AG20443 (cell line): Measurements from ENCODE around the gene CRISPLD2.

Experiments
- DNase-seq: peaks from one replicate; pipeline ENCODE4 v3.0.0; 2012; ENCODE audit warnings: low spot score, mixed read lengths

CRISPLD2 gene

GRCh38 chr16:84913315-84913714, 93.5 kb downstream of the CRISPLD2 start:
- DNase-seq, result no peak

- no peak for DNase-seq
Measured at GRCh38 chr16:84914273-84914672, 94.5 kb downstream of the CRISPLD2 start.

- no peak for DNase-seq
Measured at GRCh38 chr16:84916178-84916577, 96.4 kb downstream of the CRISPLD2 start.

GRCh38 chr16:84916850-84917249, 97.1 kb downstream of the CRISPLD2 start:
- no peak for DNase-seq

GRCh38 chr16:84917492-84917891, 97.7 kb downstream of the CRISPLD2 start:
- no peak for DNase-seq

GRCh38 chr16:84918006-84918909, 98.5 kb downstream of the CRISPLD2 start:
- no peak for DNase-seq

- no peak for DNase-seq
Measured at GRCh38 chr16:84919269-84919668, 99.5 kb downstream of the CRISPLD2 start.

- no peak for DNase-seq
Measured at GRCh38 chr16:84919708-84920107, 99.9 kb downstream of the CRISPLD2 start.

GRCh38 chr16:84920333-84920732, 100.5 kb downstream of the CRISPLD2 start:
- DNase-seq, result no peak

- DNase-seq, result no peak
Measured at GRCh38 chr16:84922351-84923120, 102.8 kb downstream of the CRISPLD2 start.

- DNase-seq, result no peak
Measured at GRCh38 chr16:84924331-84925091, 104.7 kb downstream of the CRISPLD2 start.

GRCh38 chr16:84925092-84925772, 105.4 kb downstream of the CRISPLD2 start:
- peak; percentile 64 for DNase-seq

GRCh38 chr16:84925773-84926372, 106.1 kb downstream of the CRISPLD2 start:
- DNase-seq, result no peak

- no peak for DNase-seq
Measured at GRCh38 chr16:84926462-84926861, 106.7 kb downstream of the CRISPLD2 start.

- no peak for DNase-seq
Measured at GRCh38 chr16:84927621-84928591, 108.1 kb downstream of the CRISPLD2 start.

- peak; percentile 95 for DNase-seq
Measured at GRCh38 chr16:84928679-84929420, 109.1 kb downstream of the CRISPLD2 start.

- DNase-seq, result no peak
Measured at GRCh38 chr16:84929421-84930297, 109.9 kb downstream of the CRISPLD2 start.
